Measurements from ENCODE around the gene MFAP4.

Gene MFAP4

DNA sequence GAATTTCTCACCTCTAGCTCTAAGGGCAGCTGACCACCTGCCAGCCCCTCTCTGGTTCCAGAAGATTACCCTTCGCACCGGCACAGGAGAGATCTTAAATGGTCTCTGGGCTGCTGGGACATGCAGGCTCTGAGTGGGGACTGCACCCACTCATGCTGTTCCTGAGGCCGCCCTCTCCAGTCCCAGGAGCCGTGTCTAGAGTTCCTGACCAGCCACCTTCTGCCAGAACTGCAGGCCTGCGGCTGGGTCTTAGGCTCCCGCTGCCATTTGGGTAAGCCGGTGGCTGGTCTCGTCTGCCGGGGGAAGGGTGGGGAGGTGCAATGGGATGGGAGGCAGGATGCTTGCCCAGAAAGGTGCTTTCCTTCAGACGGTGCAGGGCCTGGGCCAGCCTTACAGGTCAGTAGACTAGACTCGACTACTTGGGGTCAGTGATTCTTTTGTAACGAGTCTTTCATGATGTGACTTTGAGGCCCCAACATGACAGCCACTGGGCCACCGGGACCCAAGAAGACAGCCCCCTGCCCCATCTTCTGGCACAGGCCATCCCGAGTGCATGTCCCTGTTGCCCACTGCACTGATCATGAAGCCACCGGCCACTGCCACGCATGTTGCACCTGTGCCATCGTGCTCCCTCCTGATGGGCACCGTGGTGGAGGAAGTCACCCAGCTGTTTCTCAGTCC lies 50.9 kb downstream of the MFAP4 start:
- peaks cover 11% of the 10 kb centered on the region for H3K4me1 ChIP-seq (ENCODE audit: insufficient read depth, insufficient read length)
- TF ChIP-seq ZNF274 (IDR thresholded peaks at IDR 0.05; ENCODE audit: low read depth, low read length) (no peak), SUZ12 (IDR thresholded peaks at IDR 0.05; ENCODE audit: extremely low read depth, insufficient read depth, insufficient read length) (no peak), YY1 (IDR thresholded peaks at IDR 0.05; ENCODE audit: insufficient read depth, insufficient read length) (no peak)
- H3K36me3 ChIP-seq (ENCODE audit: insufficient read depth, insufficient read length, low read length) = peaks cover 32% of the 10 kb centered on the region
- H3K9ac ChIP-seq (ENCODE audit: insufficient read length, low read depth) = no peak overlapping the region
- H3K4me3 ChIP-seq (ENCODE audit: insufficient read length, low read depth) = no peak overlapping the region
- DNase-seq (ENCODE audit: low read depth, low spot score) = no peak
- H3K9me3 ChIP-seq (ENCODE audit: insufficient read depth, low read length) = no peaks in the 10 kb centered on the region
- H3K27me3 ChIP-seq (ENCODE audit: insufficient read depth, insufficient read length) = no peaks in the 10 kb centered on the region

DNA sequence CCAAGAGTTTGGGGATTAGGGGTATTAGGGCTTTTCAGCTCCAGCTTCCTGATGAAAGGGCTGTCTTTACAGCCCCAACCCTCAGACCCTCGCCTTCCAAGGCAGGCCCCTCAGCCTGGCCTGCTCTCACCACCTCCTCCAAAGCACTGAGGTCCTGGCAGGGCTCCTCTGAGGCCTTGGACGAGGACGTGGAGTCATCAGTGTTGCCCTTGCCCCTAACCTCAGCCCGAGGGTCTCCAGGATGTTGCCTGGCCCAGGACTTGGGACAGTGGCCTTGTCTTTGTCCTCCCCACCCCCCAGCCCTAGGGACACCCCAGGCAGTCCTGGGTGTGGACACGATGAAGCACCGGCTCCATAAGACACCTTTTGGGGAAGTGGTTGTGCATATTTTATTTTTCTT lies 52.7 kb downstream of the MFAP4 start:
- Histone ChIP-seq H3K4me1 (ENCODE audit: insufficient read depth, insufficient read length) (peaks cover 11% of the 10 kb centered on the region), H3K27me3 (ENCODE audit: insufficient read depth, insufficient read length) (no peaks in the 10 kb centered on the region), H3K4me3 (ENCODE audit: insufficient read length, low read depth) (no peak overlapping the region), H3K9me3 (ENCODE audit: insufficient read depth, low read length) (no peaks in the 10 kb centered on the region), H3K36me3 (ENCODE audit: insufficient read depth, insufficient read length, low read length) (peaks cover 36% of the 10 kb centered on the region), H3K9ac (ENCODE audit: insufficient read length, low read depth) (no peak overlapping the region)
- DNase-seq (ENCODE audit: low read depth, low spot score) = no peak
- TF ChIP-seq ZNF274 (IDR thresholded peaks at IDR 0.05; ENCODE audit: low read depth, low read length) = no peak
- no peak for TF ChIP-seq YY1 (IDR thresholded peaks at IDR 0.05; ENCODE audit: insufficient read depth, insufficient read length)

DNA sequence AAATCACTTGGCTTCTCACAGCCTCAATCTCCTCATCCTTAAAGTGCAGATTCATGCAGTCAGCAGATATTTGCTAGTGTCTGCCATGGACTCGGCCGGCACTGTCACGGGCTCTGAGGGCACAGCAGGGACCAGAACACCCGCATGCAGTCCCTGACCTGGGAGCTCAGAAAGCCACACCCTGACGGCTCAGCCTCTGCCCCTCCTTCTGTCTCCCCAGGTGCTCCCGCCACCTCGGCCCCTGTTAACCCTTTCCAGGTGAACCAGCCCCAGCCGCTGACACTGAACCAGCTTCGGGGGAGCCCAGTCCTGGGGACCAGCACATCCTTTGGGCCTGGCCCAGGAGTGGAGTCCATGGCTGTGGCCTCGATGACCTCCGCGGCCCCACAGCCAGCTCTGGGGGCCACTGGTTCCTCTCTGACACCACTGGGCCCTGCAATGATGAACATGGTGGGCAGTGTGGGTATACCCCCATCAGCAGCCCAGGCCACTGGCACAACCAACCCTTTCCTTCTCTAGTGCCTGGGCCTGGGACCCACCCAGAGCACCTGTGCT lies 53.2 kb downstream of the MFAP4 start:
- no peak for DNase-seq (ENCODE audit: low read depth, low spot score)
- Histone ChIP-seq H3K36me3 (ENCODE audit: insufficient read depth, insufficient read length, low read length) (peaks cover 41% of the 10 kb centered on the region), H3K27me3 (ENCODE audit: insufficient read depth, insufficient read length) (no peaks in the 10 kb centered on the region), H3K4me1 (ENCODE audit: insufficient read depth, insufficient read length) (peaks cover 11% of the 10 kb centered on the region), H3K4me3 (ENCODE audit: insufficient read length, low read depth) (no peak overlapping the region), H3K9me3 (ENCODE audit: insufficient read depth, low read length) (no peaks in the 10 kb centered on the region), H3K9ac (ENCODE audit: insufficient read length, low read depth) (no peak overlapping the region)
- TF ChIP-seq YY1 (IDR thresholded peaks at IDR 0.05; ENCODE audit: insufficient read depth, insufficient read length) (no peak), SUZ12 (IDR thresholded peaks at IDR 0.05; ENCODE audit: extremely low read depth, insufficient read depth, insufficient read length) (no peak), ZNF274 (IDR thresholded peaks at IDR 0.05; ENCODE audit: low read depth, low read length) (no peak)
